ES-I3 (cell line): ENCODE measurements around the gene TMEFF2.

ENCODE experiments used
- H3K36me3 ChIP-seq: 2 replicates; pipeline ENCODE4 v1.6.1; 2013; ENCODE audit warnings: mild to moderate bottlenecking, low read length, control low read depth, moderate library complexity; ENCODE audit not compliant: insufficient read depth
- H3K4me1 ChIP-seq: 2 replicates; pipeline ENCODE4 v1.6.1; 2013; ENCODE audit warnings: mild to moderate bottlenecking, control low read depth, low read length; ENCODE audit not compliant: insufficient read depth
- H3K9ac ChIP-seq: 2 replicates; pipeline ENCODE4 v1.6.1; 2013; ENCODE audit warnings: low read depth, mild to moderate bottlenecking, low read length, moderate library complexity
- H3K9me3 ChIP-seq: 2 replicates; pipeline ENCODE4 v1.6.1; 2013; ENCODE audit warnings: mild to moderate bottlenecking, low read length, moderate library complexity; ENCODE audit not compliant: control insufficient read depth, insufficient read depth

The TMEFF2 gene

GRCh38 chr2:192023006-192023405 is 171.7 kb downstream of the TMEFF2 start:
- H3K36me3 ChIP-seq, result no peaks in the 10 kb centered on the region
- no peaks in the 10 kb centered on the region for H3K9me3 ChIP-seq
- H3K9ac ChIP-seq, result no peak overlapping the region
- peaks cover 17% of the 10 kb centered on the region for H3K4me1 ChIP-seq

DNA sequence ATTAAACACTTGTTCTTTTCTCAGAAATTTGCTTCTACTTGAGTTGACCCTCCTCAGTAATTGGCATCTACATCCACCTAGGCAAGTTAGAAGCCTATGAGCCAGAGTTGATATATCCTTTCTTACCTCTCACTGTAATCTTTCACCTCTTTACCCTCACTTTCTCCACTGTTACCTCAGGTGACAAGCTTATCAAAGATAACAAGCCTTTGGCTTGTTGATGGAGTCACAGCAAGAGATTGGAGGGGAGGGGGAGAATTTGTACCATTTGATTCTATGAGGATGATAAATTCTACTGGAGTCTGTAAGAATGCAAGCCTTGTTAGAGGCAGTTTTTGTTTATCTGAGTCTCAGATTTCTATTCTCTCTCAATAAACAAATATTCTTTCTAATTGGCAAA is 176.9 kb downstream of the TMEFF2 start:
- Histone ChIP-seq H3K9me3 (no peaks in the 10 kb centered on the region), H3K9ac (no peak overlapping the region), H3K4me1 (peaks cover 3% of the 10 kb centered on the region; the same call in 1 of the 2 replicates), H3K36me3 (no peaks in the 10 kb centered on the region)

DNA sequence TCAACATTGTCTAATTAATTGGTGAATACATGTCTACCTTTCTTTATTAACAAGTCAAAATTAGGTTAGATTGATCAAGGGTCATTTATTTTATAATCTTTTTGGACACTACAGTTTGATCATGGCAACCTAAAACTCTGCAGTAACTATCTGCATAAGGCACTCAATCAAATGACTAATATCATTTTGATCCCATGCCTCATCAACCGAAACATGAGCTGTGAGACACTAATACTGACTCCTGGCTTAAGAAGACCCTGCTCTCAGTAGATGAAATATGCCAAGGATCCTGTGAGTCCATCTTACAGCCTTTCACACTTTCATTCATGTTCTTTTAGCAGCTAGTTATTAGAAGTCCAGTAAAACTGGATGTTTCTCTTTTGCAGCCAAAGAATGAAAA is 178.5 kb downstream of the TMEFF2 start:
- Histone ChIP-seq H3K9me3 (no peaks in the 10 kb centered on the region), H3K9ac (no peak overlapping the region), H3K4me1 (peaks cover 3% of the 10 kb centered on the region; the same call in 1 of the 2 replicates), H3K36me3 (no peaks in the 10 kb centered on the region)

DNA sequence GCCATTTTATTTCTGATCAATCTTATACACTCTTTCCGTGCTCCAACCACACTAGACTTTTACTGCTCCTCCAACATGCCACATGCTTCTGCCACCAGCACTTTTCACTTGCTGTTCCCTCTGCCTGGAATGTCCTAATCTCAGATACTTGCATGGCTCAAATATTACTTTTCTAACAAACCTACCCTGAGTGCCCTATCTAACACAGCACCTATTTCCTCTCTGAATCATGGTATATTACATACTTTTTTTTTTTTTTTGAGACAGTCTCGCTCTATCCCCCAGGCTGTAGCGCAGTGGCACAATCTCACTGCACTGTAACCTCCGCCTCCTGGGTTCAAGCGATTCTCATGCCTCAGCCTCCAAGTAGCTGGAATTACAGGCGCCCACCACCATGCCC is 181.5 kb downstream of the TMEFF2 start:
- no peaks in the 10 kb centered on the region for H3K9me3 ChIP-seq
- no peak overlapping the region for H3K9ac ChIP-seq
- H3K36me3 ChIP-seq, result no peaks in the 10 kb centered on the region
- peaks cover 9% of the 10 kb centered on the region; the same call in 1 of the 2 replicates for H3K4me1 ChIP-seq

DNA sequence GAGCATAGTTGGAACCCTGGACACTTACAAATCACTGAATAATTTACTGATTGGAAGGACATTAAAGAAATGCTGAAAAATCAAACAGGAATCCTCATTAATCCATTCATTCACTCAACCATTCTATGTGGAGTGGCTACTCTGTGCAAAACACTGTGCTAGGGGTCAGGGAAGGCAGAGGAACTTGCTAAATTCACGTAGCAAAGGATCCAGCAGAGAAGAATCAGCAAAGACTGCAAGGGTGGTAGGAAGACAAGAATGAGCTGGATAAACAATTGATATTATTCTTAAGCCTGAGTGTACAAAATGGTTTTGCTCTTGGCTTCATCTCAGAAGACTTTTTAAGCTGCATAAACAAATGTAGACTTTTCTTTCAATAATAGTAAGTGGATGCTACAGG is 183.5 kb downstream of the TMEFF2 start:
- H3K9ac ChIP-seq, result no peak overlapping the region
- no peaks in the 10 kb centered on the region for H3K9me3 ChIP-seq

DNA sequence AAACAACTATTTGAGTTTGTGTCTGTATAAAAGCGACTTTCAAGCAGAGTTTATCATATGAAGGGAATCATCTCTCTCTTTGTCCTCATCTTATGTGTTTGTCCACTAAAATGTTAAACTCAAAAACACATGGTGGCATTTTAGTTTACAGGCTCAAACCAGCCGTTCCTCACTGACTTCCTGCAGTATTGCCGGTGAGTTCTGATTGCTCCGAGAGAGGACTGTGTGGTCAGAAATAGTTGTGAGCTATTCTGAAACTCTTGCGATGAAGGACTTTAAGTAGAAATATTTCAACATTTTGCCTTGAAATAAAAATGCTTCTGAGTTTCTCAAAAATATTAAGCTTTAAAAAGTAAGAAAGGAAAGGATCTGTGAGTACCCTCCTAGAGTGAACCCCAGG is 184.7 kb downstream of the TMEFF2 start:
- no peaks in the 10 kb centered on the region for H3K9me3 ChIP-seq
- H3K9ac ChIP-seq, result no peak overlapping the region
- H3K36me3 ChIP-seq, result no peaks in the 10 kb centered on the region
- peaks cover 14% of the 10 kb centered on the region for H3K4me1 ChIP-seq

More for the DNA sequence above, 183.5 kb downstream of the TMEFF2 start:
- Histone ChIP-seq H3K36me3 (no peaks in the 10 kb centered on the region), H3K4me1 (peaks cover 14% of the 10 kb centered on the region)

GRCh38 chr2:192007581-192008228 is 187.0 kb downstream of the TMEFF2 start:
- H3K4me1 ChIP-seq, result peaks cover 16% of the 10 kb centered on the region
- H3K36me3 ChIP-seq, result no peaks in the 10 kb centered on the region
- H3K9me3 ChIP-seq, result no peaks in the 10 kb centered on the region
- no peak overlapping the region for H3K9ac ChIP-seq

DNA sequence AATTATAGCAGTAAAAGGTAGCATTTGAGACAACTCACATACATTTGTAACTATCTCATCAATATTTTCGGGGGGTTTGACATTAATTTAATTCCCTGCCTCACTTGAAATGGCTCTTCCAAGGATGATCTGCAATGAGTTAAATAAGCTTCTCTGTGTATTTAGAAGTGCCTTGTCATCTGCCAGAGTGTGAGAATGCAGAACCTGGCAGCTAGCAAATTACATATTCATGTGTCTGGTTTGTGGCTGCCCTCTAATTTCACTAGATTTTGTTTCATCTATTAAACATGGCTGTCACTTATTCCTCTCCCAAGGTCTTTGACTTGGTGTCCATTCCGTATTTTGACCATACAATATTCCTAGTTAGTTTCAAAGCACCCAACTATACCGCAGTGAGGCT is 189.5 kb downstream of the TMEFF2 start:
- H3K9me3 ChIP-seq, result no peaks in the 10 kb centered on the region; the same call in 1 of the 2 replicates
- no peak overlapping the region for H3K9ac ChIP-seq
- H3K4me1 ChIP-seq, result peaks cover 17% of the 10 kb centered on the region
- H3K36me3 ChIP-seq, result no peaks in the 10 kb centered on the region

DNA sequence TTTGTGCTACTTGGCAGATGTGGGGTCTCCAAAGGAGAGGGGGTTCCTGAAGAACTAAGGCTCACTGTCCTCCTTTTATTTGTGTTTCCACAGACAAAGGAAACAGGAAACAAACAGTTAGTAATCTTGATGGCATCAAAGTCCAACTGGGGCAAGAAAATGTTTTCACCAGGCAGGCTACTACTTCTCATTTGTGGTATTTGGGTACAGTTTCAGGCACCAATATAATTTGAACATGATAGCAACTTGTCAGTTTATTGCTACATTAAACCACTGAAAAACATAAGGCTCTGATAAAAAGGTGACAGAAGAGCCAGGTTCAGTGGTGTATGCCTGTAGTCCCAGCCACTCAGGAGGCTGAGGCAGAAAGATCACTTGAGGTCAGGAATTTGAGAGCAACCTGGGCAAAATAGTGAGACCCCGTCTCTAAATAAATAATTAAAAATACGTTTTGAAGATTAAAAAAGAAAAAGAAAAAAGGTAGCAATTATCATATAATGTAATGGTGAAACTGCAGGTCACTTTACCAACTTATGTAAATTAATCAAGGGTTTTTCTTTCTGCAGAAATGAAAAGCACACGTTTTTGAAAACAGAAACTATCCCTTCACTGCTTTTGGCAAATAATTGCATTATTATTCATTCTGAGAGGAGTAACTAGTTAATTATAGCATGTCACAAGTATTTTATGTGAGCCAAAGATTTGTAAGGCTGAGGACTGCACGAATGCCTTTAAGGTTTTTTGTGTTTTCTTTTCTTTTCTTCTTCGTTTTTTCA is 190.4 kb downstream of the TMEFF2 start:
- peaks cover 15% of the 10 kb centered on the region for H3K4me1 ChIP-seq
- no peak overlapping the region for H3K9ac ChIP-seq
- H3K36me3 ChIP-seq, result no peaks in the 10 kb centered on the region
- no peaks in the 10 kb centered on the region; the same call in 1 of the 2 replicates for H3K9me3 ChIP-seq

DNA sequence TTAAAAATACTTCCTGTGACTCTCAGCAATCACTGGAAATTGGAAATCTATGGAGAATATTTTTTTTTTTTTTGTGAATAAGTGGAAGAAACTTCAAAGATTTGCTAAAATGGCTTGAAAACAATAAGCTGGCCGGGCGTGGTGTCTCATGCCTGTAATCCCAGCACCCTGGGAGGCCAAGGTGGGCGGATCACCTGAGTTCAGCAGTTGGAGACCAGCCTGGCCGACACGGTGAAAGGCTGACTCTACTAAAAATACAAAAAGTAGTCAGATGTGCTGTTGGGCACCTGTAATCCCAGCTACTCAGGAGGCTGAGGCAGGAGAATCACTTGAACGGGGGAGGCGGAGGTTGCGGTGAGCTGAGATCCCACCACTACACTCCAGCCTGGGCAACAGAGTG is 192.3 kb downstream of the TMEFF2 start:
- H3K4me1 ChIP-seq, result peaks cover 11% of the 10 kb centered on the region
- H3K36me3 ChIP-seq, result no peaks in the 10 kb centered on the region
- H3K9ac ChIP-seq, result no peak overlapping the region
- no peaks in the 10 kb centered on the region; the same call in 1 of the 2 replicates for H3K9me3 ChIP-seq

- peaks cover 10% of the 10 kb centered on the region; the same call in 1 of the 2 replicates for H3K4me1 ChIP-seq
- no peaks in the 10 kb centered on the region; the same call in 1 of the 2 replicates for H3K9me3 ChIP-seq
- H3K9ac ChIP-seq, result no peak overlapping the region
- no peaks in the 10 kb centered on the region for H3K36me3 ChIP-seq
These were observed 194.3 kb downstream of the TMEFF2 start for GRCh38 chr2:192000196-192000980.

DNA sequence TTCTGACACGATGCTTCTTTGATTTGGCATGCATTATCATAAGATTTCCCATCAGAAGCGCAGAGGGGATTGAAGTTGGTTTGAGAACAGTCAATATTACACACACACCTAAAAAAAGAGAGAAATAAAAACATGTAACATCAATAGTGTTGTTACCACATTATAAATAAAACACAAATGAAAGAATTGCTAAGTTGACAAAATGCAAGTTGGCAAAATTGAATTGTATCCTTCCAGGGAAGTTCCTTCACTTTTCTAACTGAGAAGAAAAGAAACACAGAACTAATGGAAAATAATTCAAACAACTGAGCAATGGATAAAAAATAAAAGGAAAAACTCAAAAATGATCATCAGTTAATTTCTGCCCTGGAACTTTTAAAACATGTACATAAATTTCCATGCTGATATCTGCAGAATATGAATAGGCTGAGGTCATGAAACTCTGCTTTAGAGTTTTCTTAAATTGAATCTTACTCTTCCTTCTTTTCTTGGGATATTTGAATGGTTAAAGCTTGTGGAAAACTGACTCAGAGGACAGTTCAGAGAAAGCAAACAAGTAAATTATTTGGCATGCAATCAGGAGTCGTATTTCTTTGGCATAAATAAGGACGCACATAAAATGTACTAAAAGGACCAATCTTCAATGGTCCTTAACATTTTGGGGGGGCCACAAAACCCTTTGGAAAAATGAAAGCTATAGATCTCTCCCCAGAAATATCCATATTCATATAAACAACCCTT is 195.5 kb downstream of the TMEFF2 start:
- Histone ChIP-seq H3K4me1 (peaks cover 18% of the 10 kb centered on the region), H3K36me3 (no peaks in the 10 kb centered on the region), H3K9me3 (no peaks in the 10 kb centered on the region; the same call in 1 of the 2 replicates), H3K9ac (no peak overlapping the region)

DNA sequence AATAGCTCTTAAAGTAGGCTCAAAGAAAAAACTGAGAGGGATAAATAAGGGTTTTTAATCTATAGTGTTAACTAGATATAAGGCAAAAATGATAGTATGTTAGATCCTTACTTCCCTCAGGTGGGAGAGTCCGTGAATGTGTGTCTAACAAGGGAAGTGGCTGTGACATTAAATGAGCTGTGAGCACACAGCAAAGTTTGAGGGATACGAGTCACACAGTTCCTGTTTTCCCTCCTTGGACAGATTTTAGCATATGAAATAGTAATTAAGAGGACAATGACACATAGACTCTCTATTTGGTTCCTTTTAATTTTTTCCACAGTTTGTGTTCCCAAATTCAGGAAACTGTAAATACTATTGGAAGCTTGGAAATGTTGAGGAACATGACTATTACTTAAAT is 199.4 kb downstream of the TMEFF2 start:
- Histone ChIP-seq H3K4me1 (peaks cover 11% of the 10 kb centered on the region), H3K36me3 (no peaks in the 10 kb centered on the region), H3K9me3 (no peaks in the 10 kb centered on the region), H3K9ac (no peak overlapping the region)

GRCh38 chr2:191994749-191995148 is 200.0 kb downstream of the TMEFF2 start:
- Histone ChIP-seq H3K9me3 (no peaks in the 10 kb centered on the region), H3K4me1 (peaks cover 11% of the 10 kb centered on the region), H3K9ac (no peak overlapping the region), H3K36me3 (no peaks in the 10 kb centered on the region)
